Uterus (tissue), 2 donors: Measurements from ENCODE around the gene CGAS.

ENCODE experiments used
- POLR2A ChIP-seq, 2 donors: fragments of 450-650 bp; IDR thresholded peaks; one replicate each; pipeline ENCODE4 v1.6.1; 2016; ENCODE audit warnings: antibody characterized with exemption in 2 of 2, mild to moderate bottlenecking in 1 of 2, moderate library complexity in 1 of 2
- TF ChIP-seq, protein P1 (sequence below), 4 experiments: fragments of 200-600 bp in 2 of 4; fragments of 450-650 bp in 2 of 4; sonication (generic) in 2 of 4; IDR thresholded peaks; one replicate each; pipeline ENCODE4 v1.5.1; 2016 to 2019; ENCODE audit warnings: antibody characterized with exemption in 4 of 4, mild to moderate bottlenecking in 2 of 4, moderate library complexity in 1 of 4

DNA sequence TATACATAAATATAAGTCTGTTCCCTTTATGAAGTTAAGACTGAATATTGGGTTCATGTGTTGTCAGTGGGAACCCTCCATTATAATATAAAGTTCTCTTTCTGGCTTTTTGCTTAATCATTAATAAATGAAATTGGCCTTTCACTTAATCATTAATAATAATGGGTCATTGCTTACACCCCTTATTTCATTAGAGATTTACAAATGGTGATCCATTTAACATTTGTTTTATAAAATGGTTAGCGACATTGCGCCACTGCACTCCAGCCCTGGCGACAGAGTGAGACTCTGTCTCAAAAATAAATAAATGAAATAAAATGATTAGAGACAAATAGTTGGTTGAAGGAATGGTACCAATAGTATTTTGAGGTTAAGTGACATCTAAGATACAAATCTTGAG lies 39.0 kb downstream of the CGAS start:
- TF ChIP-seq, protein P1, sequence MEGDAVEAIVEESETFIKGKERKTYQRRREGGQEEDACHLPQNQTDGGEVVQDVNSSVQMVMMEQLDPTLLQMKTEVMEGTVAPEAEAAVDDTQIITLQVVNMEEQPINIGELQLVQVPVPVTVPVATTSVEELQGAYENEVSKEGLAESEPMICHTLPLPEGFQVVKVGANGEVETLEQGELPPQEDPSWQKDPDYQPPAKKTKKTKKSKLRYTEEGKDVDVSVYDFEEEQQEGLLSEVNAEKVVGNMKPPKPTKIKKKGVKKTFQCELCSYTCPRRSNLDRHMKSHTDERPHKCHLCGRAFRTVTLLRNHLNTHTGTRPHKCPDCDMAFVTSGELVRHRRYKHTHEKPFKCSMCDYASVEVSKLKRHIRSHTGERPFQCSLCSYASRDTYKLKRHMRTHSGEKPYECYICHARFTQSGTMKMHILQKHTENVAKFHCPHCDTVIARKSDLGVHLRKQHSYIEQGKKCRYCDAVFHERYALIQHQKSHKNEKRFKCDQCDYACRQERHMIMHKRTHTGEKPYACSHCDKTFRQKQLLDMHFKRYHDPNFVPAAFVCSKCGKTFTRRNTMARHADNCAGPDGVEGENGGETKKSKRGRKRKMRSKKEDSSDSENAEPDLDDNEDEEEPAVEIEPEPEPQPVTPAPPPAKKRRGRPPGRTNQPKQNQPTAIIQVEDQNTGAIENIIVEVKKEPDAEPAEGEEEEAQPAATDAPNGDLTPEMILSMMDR (IDR thresholded peaks at IDR 0.05) = no peak
- no peak for TF ChIP-seq POLR2A (IDR thresholded peaks at IDR 0.05)
